Suppressor macrophage (primary cell): ENCODE data around the gene RAP1GDS1.
"Not testable (repeated sequence)": the region's sequence is repeated elsewhere in the genome, so short reads cannot be mapped to it uniquely, and the experiment has no call there.

Experiments used
- DNase-seq, 4 experiments: peaks; one replicate each; pipeline ENCODE4 v3.0.0-alpha.2; 2020 to 2022

The RAP1GDS1 gene

GRCh38 chr4:98358630-98359248 is 97.6 kb downstream of the RAP1GDS1 start:
- DNase-seq: no peak

GRCh38 chr4:98359646-98360045 is 98.5 kb downstream of the RAP1GDS1 start:
- DNase-seq: no peak

GRCh38 chr4:98363431-98363830 is 102.2 kb downstream of the RAP1GDS1 start:
- DNase-seq: no peak

GRCh38 chr4:98366275-98366674 is 105.1 kb downstream of the RAP1GDS1 start:
- DNase-seq: not testable (repeated sequence)

- not testable (repeated sequence) for DNase-seq
These were observed 106.8 kb downstream of the RAP1GDS1 start for GRCh38 chr4:98368000-98368399.

GRCh38 chr4:98369322-98369721 is 108.1 kb downstream of the RAP1GDS1 start:
- no peak for DNase-seq

- no peak for DNase-seq
These were observed 113.5 kb downstream of the RAP1GDS1 start for GRCh38 chr4:98374643-98375042.

- peak in 2 of 4 experiments; percentile 38 to 49 for DNase-seq
These were observed 116.4 kb downstream of the RAP1GDS1 start for GRCh38 chr4:98377559-98377958.

- no peak for DNase-seq
These were observed 120.1 kb downstream of the RAP1GDS1 start for GRCh38 chr4:98381306-98381705.

GRCh38 chr4:98383431-98384106 is 122.4 kb downstream of the RAP1GDS1 start:
- no peak for DNase-seq

- no peak for DNase-seq
These were observed 124.6 kb downstream of the RAP1GDS1 start for GRCh38 chr4:98385831-98386230.

- no peak for DNase-seq
These were observed 126.3 kb downstream of the RAP1GDS1 start for GRCh38 chr4:98387345-98388026.

- no peak for DNase-seq
These were observed 132.9 kb downstream of the RAP1GDS1 start for GRCh38 chr4:98394134-98394533.

- DNase-seq: no peak
These were observed 138.7 kb downstream of the RAP1GDS1 start for GRCh38 chr4:98399915-98400314.

GRCh38 chr4:98406819-98407218 is 145.6 kb downstream of the RAP1GDS1 start:
- no peak for DNase-seq

GRCh38 chr4:98411731-98412130 is 150.5 kb downstream of the RAP1GDS1 start:
- DNase-seq: no peak

GRCh38 chr4:98416844-98417243 is 155.7 kb downstream of the RAP1GDS1 start:
- no peak for DNase-seq

- not testable (repeated sequence) for DNase-seq
These were observed 159.0 kb downstream of the RAP1GDS1 start for GRCh38 chr4:98420151-98420550.

GRCh38 chr4:98421111-98421510 is 159.9 kb downstream of the RAP1GDS1 start:
- DNase-seq: no peak

GRCh38 chr4:98423009-98423408 is 161.8 kb downstream of the RAP1GDS1 start:
- DNase-seq: no peak

GRCh38 chr4:98430708-98431403 is 169.7 kb downstream of the RAP1GDS1 start:
- no peak for DNase-seq

- no peak for DNase-seq
These were observed 172.5 kb downstream of the RAP1GDS1 start for GRCh38 chr4:98433691-98434090.

GRCh38 chr4:98434816-98435215 is 173.6 kb downstream of the RAP1GDS1 start:
- no peak for DNase-seq
